Stimulated activated CD4-positive, alpha-beta T cell treated with anti-CD3 and anti-CD28 coated beads, Interleukin-2, amount 100 ng/mL, for 24 hours (primary cell): Measurements from ENCODE around the gene KLF13.

Experiments used
- DNase-seq, 2 donors: peaks; one replicate each; pipeline ENCODE4 v3.0.0-alpha.2; 2020

The KLF13 gene

DNA sequence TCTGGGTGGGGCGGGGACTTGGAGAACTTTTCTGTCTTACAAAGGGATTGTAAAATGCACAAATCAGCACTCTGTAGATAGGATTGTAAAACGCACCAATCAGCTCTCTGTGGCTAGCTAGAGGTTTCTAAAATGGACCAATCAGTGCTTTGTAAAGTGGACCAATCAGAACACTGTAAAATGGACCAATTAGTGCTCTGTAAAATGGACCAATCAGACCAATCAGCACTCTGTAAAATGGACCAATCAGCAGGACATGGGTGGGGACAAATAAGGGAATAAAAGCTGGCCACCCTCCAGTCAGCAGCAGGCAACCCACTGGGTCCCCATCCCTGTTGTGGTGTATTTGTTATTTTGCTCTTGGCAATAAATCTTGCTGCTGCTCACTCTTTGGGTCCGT is 77.7 kb downstream of the KLF13 start:
- DNase-seq, result no peak

DNA sequence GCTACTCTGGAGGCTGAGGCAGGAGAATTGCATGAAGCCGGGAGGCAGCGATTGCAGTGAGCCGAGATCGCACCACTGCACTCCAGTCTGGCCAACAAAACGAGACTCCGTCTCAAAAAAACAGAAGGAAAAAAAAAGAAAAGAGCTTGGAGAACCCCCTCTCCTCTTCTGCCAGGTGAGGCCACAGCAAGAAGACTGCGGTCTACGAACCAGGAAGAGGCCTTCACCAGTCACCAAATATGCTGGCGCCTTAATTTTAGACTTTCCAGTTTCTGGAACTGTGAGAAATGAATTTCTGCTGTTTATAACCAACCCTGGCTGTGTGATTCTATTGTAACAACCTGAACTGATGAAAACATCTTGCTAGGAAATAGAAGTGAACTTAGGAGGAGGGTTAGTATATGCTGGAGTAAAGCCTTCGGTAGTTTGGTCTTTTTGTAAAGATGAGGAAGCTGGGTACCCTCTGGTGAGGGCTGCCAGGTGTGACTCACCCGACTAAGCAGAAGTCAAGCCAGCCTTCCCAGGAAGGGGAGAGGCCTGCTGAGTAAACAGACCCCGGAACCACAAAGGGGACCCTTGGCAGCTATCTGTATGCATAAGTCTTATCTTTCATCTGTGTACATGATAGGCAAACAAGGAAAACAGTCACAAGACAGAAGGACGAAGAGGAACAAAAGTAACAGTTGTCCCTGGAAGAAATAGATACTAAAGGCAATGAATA is 78.7 kb downstream of the KLF13 start:
- DNase-seq, result no peak

DNA sequence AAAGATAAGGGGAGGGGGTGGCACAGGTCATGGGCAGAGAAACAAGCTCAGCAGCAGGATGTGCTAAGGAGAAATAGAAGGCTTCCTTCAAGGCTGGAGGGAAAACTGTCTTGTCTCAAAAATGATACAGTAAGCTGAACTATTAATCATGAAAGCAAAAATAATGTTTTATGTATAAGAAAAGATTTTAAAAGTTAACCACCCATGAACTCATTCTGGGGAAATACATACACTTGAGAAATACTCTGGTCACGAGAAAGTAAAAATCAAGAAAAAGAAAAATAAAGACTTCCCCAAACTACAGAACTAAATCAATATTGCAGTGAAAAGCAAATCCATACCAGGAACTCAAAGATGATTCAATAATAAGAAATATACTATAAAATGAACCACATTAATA is 80.7 kb downstream of the KLF13 start:
- DNase-seq, result no peak

DNA sequence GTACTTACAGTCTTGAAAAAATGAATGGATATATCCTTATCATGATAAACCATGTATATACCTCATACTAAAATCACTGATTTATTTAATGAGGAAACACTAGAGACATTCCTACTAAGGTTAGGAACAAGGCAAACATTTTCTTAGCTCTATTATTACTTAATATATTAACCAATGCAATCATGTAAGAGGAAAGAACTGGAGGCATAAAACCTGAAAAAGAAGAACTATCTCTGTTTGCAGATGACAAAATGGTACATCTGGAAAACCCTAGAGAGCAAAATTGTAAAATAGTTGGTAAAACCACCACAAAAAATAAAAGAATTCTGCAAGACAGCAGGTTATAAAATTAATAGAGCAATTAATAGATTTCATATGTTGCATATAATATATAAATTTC is 81.2 kb downstream of the KLF13 start:
- DNase-seq, result no peak

GRCh38 chr15:31408724-31409123 is 82.1 kb downstream of the KLF13 start:
- no peak for DNase-seq

- no peak for DNase-seq
Observed at GRCh38 chr15:31409171-31409570, 82.5 kb downstream of the KLF13 start.

DNA sequence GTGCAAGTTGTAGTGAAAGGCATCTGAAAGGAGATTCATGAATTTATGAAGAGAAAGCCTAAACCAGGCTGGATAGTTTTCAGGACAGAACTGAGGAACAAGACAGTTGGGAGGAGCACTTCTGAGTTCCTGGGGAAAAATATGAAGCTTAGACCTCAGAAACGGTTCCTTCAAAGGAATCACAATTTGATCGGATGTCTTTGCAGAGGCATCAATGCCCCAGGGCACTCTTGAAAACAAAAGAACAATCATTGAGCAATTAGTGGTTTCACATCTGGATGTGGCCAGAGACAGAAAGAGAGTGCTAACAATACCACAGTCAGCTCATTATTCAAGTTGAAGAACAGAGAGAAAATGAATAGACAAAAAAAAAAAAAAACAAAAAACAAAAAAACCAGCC is 86.2 kb downstream of the KLF13 start:
- no peak for DNase-seq

GRCh38 chr15:31415201-31415600 is 88.6 kb downstream of the KLF13 start:
- no peak for DNase-seq

DNA sequence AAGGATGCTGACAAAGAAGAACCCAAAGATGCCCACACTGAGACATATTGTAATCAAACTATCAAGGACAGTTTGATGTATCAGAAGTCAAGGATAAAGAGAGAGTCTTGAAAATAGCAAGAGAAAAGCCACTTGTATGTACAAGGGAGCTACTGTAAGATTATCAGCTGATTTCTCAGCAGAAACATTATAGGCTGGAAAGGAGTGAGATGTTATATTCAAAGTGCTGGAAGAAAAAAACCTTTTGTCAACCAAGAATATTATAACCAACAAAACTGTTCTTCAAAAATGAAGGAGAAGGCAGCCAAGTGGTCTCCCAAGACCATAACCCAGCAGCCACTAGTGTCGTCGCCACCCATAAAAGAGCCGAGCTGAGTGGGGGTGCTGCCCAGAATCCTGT is 93.2 kb downstream of the KLF13 start:
- no peak for DNase-seq

GRCh38 chr15:31427411-31427810 is 100.8 kb downstream of the KLF13 start:
- DNase-seq, result no peak
